Neural cell (in vitro differentiated cells): Measurements from ENCODE around the gene FAM170B. TPM values are rescaled to one million over a fixed set of nuclear protein-coding genes. Genes with fewer than 3 reads are reported as not detected.

ENCODE experiments used
- H2AFZ ChIP-seq: fragments of 200-600, 300-800 bp; sonication (generic), shearing (Covaris generic); 2 replicates; pipeline ENCODE4 v1.6.0; 2014; ENCODE audit warnings: low read depth, mild to moderate bottlenecking, antibody characterized with exemption, low read length, moderate library complexity
- H3F3A ChIP-seq: fragments of 200-600 bp; shearing (Covaris generic); 2 replicates; pipeline ENCODE4 v1.6.1; 2016; ENCODE audit warnings: mild to moderate bottlenecking, moderate library complexity, mixed read lengths, antibody characterized with exemption, low read length; ENCODE audit not compliant: insufficient read depth, poor library complexity, severe bottlenecking
- H3K27ac ChIP-seq: fragments of 200-600, 300-800 bp; sonication (generic), shearing (Covaris generic); 2 replicates; pipeline ENCODE4 v1.5.1; 2014; ENCODE audit warnings: mild to moderate bottlenecking, low read length, moderate library complexity
- H3K27me3 ChIP-seq: fragments of 300-800, 200-600 bp; sonication (generic), shearing (Covaris generic); 2 replicates; pipeline ENCODE4 v1.6.0; 2014; ENCODE audit warnings: mild to moderate bottlenecking, low read depth, low read length, moderate library complexity; ENCODE audit not compliant: insufficient read depth
- H3K36me3 ChIP-seq: fragments of 300-800, 200-600 bp; sonication (generic), shearing (Covaris generic); 2 replicates; pipeline ENCODE4 v1.5.1; 2014; ENCODE audit warnings: mild to moderate bottlenecking, antibody characterized with exemption, low read length, moderate library complexity; ENCODE audit not compliant: insufficient read depth
- H3K4me2 ChIP-seq: fragments of 300-800, 200-600 bp; sonication (generic), shearing (Covaris generic); 2 replicates; pipeline ENCODE4 v1.6.0; 2014; ENCODE audit warnings: mild to moderate bottlenecking, low read length
- H3K4me3 ChIP-seq: fragments of 300-800, 200-600 bp; sonication (generic), shearing (Covaris generic); 2 replicates; pipeline ENCODE4 v1.5.1; 2014; ENCODE audit warnings: mild to moderate bottlenecking, low read length, moderate library complexity
- H3K79me2 ChIP-seq: fragments of 200-600 bp; shearing (Covaris generic); replicated peaks from 2 replicates; pipeline ENCODE4 v1.6.0; 2014; ENCODE audit warnings: mild to moderate bottlenecking, low read length, moderate library complexity; ENCODE audit not compliant: insufficient read depth
- H3K9ac ChIP-seq: fragments of 300-800, 200-600 bp; sonication (generic), shearing (Covaris generic); 2 replicates; pipeline ENCODE4 v1.6.1; 2016; ENCODE audit warnings: mild to moderate bottlenecking, low read length, mixed read lengths
- H3K9me2 ChIP-seq: fragments of 200-600 bp; shearing (Covaris generic); 2 replicates; pipeline ENCODE4 v1.6.1; 2016; ENCODE audit warnings: mild to moderate bottlenecking, low read length, mixed read lengths; ENCODE audit not compliant: insufficient read depth
- H3K9me3 ChIP-seq: fragments of 200-600, 300-800 bp; sonication (generic), shearing (Covaris generic); 2 replicates; pipeline ENCODE4 v1.6.1; 2016; ENCODE audit warnings: mild to moderate bottlenecking, mixed run types, low read length, moderate library complexity, mixed read lengths
- H4K20me1 ChIP-seq: fragments of 200-600 bp; shearing (Covaris generic); 2 replicates; pipeline ENCODE4 v1.6.1; 2016; ENCODE audit warnings: mild to moderate bottlenecking, mixed run types; ENCODE audit not compliant: insufficient read depth
- CTCF ChIP-seq: fragments of 450-650 bp; IDR thresholded peaks from 2 replicates; pipeline ENCODE4 v1.5.1; 2014; ENCODE audit warnings: antibody characterized with exemption, mild to moderate bottlenecking, moderate library complexity; ENCODE audit not compliant: poor library complexity, severe bottlenecking
- EP300 ChIP-seq: fragments of 450-650 bp; conservative IDR thresholded peaks from 2 replicates; pipeline ENCODE4 v1.6.1; 2014; ENCODE audit warnings: antibody characterized with exemption, mild to moderate bottlenecking, moderate library complexity; ENCODE audit not compliant: poor library complexity, severe bottlenecking
- EZH2 ChIP-seq: fragments of 200-600, 300-800 bp; shearing (Covaris generic), sonication (generic); IDR thresholded peaks from 2 replicates; pipeline ENCODE4 v1.6.1; 2014; ENCODE audit warnings: antibody characterized with exemption, low read length, borderline replicate concordance, mild to moderate bottlenecking; ENCODE audit not compliant: insufficient read depth, poor library complexity, severe bottlenecking
- MXI1 ChIP-seq: fragments of 450-650 bp; conservative IDR thresholded peaks from 2 replicates; pipeline ENCODE4 v1.6.1; 2014; ENCODE audit warnings: antibody characterized with exemption, mild to moderate bottlenecking; ENCODE audit not compliant: poor library complexity, severe bottlenecking
- POLR2AphosphoS5 ChIP-seq: IDR thresholded peaks from 2 replicates; pipeline ENCODE4 v1.6.1; 2012
- RAD21 ChIP-seq: fragments of 450-650 bp; conservative IDR thresholded peaks from 2 replicates; pipeline ENCODE4 v1.6.1; 2014; ENCODE audit warnings: antibody characterized with exemption, mild to moderate bottlenecking, moderate library complexity
- REST ChIP-seq: IDR thresholded peaks from 2 replicates; pipeline ENCODE4 v1.6.1; 2012; ENCODE audit warnings: borderline replicate concordance
- SMC3 ChIP-seq: fragments of 450-650 bp; conservative IDR thresholded peaks from 2 replicates; pipeline ENCODE4 v1.6.1; 2014; ENCODE audit warnings: antibody characterized with exemption, mild to moderate bottlenecking, moderate library complexity; ENCODE audit not compliant: poor library complexity
- TAF1 ChIP-seq: IDR thresholded peaks from 2 replicates; pipeline ENCODE4 v1.6.1; 2012; ENCODE audit warnings: low read depth
- polyA plus RNA-seq: library from polyadenylated mRNA; depleted of rRNA; stranded (reverse); fragments of >200 nt; gene quantifications from 2 replicates; pipeline ENCODE4 v1.2.3, GENCODE V29; 2014

Gene FAM170B
- polyA plus RNA-seq, 1 donor from 2014 or later = not detected

- Histone ChIP-seq H4K20me1 (no peaks in the 10 kb centered on the region), H3K79me2 (no peaks in the 10 kb centered on the region), H3K27me3 (no peaks in the 10 kb centered on the region), H3K27ac (no peak overlapping the region), H3K4me3 (no peak overlapping the region), H3K9ac (no peak overlapping the region), H3K9me3 (no peaks in the 10 kb centered on the region), H3K36me3 (no peaks in the 10 kb centered on the region), H3K9me2 (no peaks in the 10 kb centered on the region), H3F3A (no peaks in the 10 kb centered on the region), H3K4me2 (no peak overlapping the region), H2AFZ (no peak overlapping the region)
- TF ChIP-seq POLR2AphosphoS5 (no peak), SMC3 (no peak), REST (no peak), EZH2 (no peak), RAD21 (no peak), EP300 (no peak), CTCF (no peak)
These were observed 17.7 kb upstream of the FAM170B start for GRCh38 chr10:49151481-49151880.

- TF ChIP-seq EP300 (no peak), CTCF (no peak), EZH2 (no peak), MXI1 (no peak), POLR2AphosphoS5 (no peak), SMC3 (no peak), RAD21 (no peak), REST (no peak), TAF1 (no peak)
- Histone ChIP-seq H3K9me3 (no peaks in the 10 kb centered on the region), H3K4me3 (no peak overlapping the region), H3K27ac (no peak overlapping the region), H3K79me2 (no peaks in the 10 kb centered on the region), H3K9ac (no peak overlapping the region), H3K4me2 (no peak overlapping the region), H2AFZ (no peak overlapping the region), H3K27me3 (no peaks in the 10 kb centered on the region), H4K20me1 (no peaks in the 10 kb centered on the region), H3K36me3 (no peaks in the 10 kb centered on the region), H3F3A (no peaks in the 10 kb centered on the region), H3K9me2 (no peaks in the 10 kb centered on the region)
These were observed 17.2 kb upstream of the FAM170B start for GRCh38 chr10:49151025-49151445.
